GM21576 (cell line): ENCODE measurements around the gene DNAJA4.

Experiments
- ATAC-seq: cut with Tn5 transposase; IDR thresholded peaks from one replicate; pipeline ENCODE4 v1.9.1; 2021; ENCODE audit warnings: mild to moderate bottlenecking, moderate library complexity; ENCODE audit not compliant: unreplicated experiment

The DNAJA4 gene

GRCh38 chr15:78313383-78313782 is 49.0 kb downstream of the DNAJA4 start:
- ATAC-seq, result no peak

DNA sequence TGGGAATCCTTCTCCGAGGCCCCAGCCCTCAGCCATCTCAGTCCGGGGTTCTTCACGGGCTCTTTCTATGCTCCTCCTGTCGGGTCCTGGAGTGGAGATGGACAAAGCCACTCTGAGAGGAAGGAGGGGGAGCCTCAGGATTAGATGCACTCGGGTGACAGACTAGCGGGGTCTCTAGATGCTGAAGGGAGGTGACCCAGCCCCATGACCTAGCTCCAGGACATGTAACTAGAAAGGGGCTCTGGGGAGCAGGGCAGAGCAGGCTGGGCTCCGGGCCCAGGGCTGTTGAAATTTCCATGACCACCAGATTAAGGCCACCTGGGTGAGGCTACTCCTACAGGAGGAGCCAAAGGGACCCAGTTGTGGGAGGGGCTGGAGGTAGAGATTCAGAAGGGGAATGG is 49.8 kb downstream of the DNAJA4 start:
- no peak for ATAC-seq

DNA sequence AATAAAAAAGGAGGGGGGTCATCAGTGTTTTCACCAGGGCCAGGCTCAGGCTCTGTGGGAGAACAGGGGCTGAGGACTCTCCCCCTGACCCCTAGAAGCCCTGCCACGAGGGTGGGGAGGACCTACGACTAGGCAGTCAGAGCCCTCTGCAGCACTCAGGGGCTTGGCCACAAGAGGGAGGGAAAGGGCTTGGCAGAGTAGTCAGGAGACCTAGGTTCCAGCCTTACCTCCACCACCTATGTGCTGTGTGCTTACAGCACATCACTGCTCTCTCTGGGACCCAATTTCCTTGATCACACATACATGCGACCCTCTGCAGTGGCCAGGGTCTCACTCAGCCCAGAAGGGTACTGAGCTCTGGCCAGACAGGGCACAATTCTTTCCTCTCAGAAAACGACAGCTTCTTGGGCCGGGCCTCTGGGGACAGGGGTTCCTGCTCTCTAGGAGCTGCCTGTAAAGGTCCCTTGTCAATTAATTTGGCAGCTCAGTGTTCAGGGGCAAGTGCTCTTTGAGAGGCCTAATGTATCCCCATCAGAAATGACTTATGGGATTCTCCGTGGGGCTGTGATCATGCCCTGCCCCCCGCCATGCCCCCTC is 51.4 kb downstream of the DNAJA4 start:
- ATAC-seq, result no peak

GRCh38 chr15:78316283-78317083 is 52.1 kb downstream of the DNAJA4 start:
- ATAC-seq, result peak; percentile 72

DNA sequence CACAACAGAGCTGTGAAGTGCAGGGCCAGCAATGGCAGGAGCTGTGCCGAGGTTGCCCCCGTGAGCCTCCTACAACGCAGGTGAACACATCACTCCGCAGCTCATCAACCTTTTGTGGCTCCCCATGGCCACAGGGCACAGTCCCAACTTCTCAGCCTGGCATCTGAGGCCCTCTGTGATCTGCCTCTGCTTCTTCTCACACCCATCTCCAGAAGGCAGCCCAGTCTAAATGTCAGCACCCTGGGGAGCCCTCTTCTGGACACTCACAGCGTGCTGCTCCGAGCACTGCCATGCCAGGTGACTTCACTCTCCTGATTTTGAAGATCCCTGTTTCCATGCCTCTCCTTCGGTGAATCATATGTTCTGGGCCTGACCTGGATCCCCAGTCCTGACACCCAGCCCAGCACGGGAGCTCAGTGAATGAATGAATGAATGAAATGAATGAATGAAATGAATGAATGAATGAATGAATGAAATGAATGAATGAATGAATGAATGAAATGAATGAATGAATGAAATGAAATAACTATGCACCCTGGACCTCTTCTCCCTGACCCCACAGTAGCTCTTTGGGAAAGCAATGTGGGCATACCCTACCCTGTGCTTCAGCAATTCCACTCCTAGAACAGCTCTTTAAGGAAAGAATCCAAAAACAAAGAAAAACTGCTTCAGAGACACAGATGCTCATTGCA is 52.9 kb downstream of the DNAJA4 start:
- ATAC-seq, result no peak

DNA sequence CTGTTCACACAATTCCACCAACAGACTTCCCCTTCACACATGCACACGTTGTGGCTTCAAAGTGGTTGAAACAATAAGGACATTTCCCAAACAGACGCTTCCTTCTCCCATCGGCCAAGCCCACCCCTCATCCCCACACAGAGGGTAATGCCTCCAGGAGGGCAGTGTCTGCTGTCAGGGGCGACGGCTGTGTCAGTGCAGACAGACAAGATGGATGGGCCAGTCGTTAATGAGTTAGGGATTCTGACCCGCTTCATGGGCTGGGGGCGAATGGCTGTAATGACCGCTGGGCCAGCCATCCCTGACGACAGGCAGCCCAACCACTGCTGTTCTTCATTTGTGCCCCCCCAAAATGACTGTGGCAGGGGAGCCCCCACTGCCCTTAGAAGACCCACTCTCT is 55.2 kb downstream of the DNAJA4 start:
- ATAC-seq, result no peak

GRCh38 chr15:78320183-78320582 is 55.8 kb downstream of the DNAJA4 start:
- no peak for ATAC-seq

GRCh38 chr15:78321041-78321570 is 56.7 kb downstream of the DNAJA4 start:
- no peak for ATAC-seq

GRCh38 chr15:78321786-78322185 is 57.4 kb downstream of the DNAJA4 start:
- no peak for ATAC-seq

- no peak for ATAC-seq
Observed at GRCh38 chr15:78322243-78322642, 57.9 kb downstream of the DNAJA4 start.

DNA sequence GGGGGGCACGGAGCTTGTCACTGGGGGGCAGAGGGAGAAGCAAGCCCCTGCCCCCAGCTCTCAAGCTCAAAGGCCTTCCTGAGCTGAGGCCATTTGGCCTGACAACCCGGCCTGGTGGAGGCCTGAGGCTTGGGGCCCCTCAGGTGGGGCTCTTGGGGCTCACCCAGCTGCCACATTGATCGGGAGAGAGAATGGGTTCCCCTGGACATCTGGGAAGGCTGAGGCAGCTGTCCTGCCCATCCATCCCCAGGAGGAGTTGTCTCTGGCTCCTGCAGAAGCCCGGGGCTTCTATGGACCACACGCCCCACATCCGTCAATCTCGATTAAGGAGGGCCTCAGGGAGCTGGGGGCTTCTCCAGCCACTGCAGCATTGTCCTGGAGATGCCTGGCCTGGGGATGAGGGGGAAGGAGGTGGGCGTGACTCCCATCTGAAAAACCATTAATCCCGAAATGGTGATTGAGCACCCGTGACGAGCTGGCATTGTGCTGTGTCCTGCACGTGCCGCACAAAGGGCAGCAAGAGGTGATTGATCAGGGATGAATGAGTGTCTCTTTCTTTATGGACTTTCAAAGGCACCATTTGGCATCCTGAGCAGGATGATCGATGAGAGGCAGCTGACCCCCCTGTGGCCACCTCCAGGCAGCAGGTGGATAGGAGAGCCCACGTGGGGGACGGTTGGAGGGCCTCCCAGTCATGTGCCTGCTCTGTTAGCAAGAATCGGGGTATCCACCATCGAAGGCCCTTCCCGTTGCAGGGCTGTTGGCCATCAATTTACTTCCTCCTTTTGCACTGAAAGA is 58.6 kb downstream of the DNAJA4 start:
- no peak for ATAC-seq

GRCh38 chr15:78323693-78324092 is 59.3 kb downstream of the DNAJA4 start:
- ATAC-seq, result no peak

- no peak for ATAC-seq
Observed at GRCh38 chr15:78324144-78324543, 59.8 kb downstream of the DNAJA4 start.

DNA sequence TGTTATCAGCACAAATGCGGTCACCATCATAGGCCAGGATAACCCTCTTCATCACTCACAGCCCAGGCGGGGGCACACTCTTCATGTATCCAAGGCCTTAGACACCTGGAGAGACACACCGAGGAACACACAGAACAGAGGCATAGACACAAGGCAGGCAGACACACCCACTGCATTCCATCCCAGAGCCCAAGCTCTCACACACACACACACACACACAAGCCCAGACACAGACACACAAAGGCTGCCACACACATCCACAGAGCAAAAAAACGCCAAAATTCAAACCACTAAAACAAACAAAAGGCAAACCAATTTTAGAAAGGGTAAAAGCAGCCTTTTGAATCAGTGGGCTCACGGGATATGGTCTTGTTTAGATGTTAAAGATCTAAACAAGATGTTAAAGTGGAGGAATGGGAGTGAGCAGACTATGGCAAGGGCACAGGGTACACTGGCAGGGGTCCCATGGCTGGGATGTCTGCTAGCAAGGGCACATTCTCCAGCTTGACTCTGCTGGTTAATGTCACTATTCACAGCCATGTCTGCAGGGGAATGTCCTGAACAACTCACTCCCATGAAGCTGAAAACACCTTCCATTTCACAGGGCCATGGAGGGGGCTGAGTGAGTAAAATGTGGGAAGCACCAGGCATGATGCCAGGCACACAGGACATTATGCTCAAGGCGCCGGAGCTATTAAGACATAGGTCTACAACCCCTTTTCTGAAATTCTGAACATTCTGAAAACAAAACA is 60.9 kb downstream of the DNAJA4 start:
- no peak for ATAC-seq

- no peak for ATAC-seq
Observed at GRCh38 chr15:78327466-78327865, 63.1 kb downstream of the DNAJA4 start.

GRCh38 chr15:78329625-78330024 is 65.3 kb downstream of the DNAJA4 start:
- ATAC-seq, result no peak
